ENCODE data around the gene CROT.

GRCh38 chr7:87322912-87323311 is 22.6 kb upstream of the CROT start:
- no peak for TF ChIP-seq RAD21 (conservative IDR thresholded peaks at IDR 0.05 in 1 of 2, IDR thresholded peaks at IDR 0.05 in 1 of 2)
- TF ChIP-seq RFX5 (IDR thresholded peaks at IDR 0.05) = no peak
